HEK293 (cell line): ENCODE data around the gene MMP23B.

Source experiments
- ELK4 ChIP-seq: IDR thresholded peaks from 2 replicates; pipeline ENCODE4 v1.6.1; 2011; ENCODE audit warnings: mild to moderate bottlenecking, low read depth, low read length, borderline replicate concordance
- ZBTB26 ChIP-seq: fragments of 450-650 bp; formaldehyde crosslinking; optimal IDR thresholded peaks from 2 replicates; pipeline ENCODE3; 2016; ENCODE audit warnings: missing biosample characterization, mild to moderate bottlenecking, missing genetic modification characterization
- ZNF121 ChIP-seq: fragments of 450-650 bp; formaldehyde crosslinking; IDR thresholded peaks from 2 replicates; pipeline ENCODE4 v1.5.1; 2016; ENCODE audit warnings: missing biosample characterization, missing genetic modification characterization
- ZNF610 ChIP-seq: fragments of 450-650 bp; formaldehyde crosslinking; IDR thresholded peaks from 2 replicates; pipeline ENCODE4 v1.5.1; 2016; ENCODE audit warnings: missing biosample characterization, missing genetic modification characterization, borderline replicate concordance
- TF ChIP-seq, protein P1 (sequence below): fragments of 450-650 bp; formaldehyde crosslinking; IDR thresholded peaks from 2 replicates; pipeline ENCODE4 v1.5.1; 2016; ENCODE audit warnings: missing biosample characterization, missing genetic modification characterization

GRCh38 chr1:1604374-1605033, 27.5 kb upstream of the MMP23B start:
- TF ChIP-seq ZNF610 (tag by site-specific recombination) (no peak), ZBTB26 (tag by site-specific recombination) (no peak), ZNF121 (tag by site-specific recombination) (no peak), ELK4 (no peak)
- TF ChIP-seq, protein P1, sequence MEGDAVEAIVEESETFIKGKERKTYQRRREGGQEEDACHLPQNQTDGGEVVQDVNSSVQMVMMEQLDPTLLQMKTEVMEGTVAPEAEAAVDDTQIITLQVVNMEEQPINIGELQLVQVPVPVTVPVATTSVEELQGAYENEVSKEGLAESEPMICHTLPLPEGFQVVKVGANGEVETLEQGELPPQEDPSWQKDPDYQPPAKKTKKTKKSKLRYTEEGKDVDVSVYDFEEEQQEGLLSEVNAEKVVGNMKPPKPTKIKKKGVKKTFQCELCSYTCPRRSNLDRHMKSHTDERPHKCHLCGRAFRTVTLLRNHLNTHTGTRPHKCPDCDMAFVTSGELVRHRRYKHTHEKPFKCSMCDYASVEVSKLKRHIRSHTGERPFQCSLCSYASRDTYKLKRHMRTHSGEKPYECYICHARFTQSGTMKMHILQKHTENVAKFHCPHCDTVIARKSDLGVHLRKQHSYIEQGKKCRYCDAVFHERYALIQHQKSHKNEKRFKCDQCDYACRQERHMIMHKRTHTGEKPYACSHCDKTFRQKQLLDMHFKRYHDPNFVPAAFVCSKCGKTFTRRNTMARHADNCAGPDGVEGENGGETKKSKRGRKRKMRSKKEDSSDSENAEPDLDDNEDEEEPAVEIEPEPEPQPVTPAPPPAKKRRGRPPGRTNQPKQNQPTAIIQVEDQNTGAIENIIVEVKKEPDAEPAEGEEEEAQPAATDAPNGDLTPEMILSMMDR, result no peak
